ENCODE data around the gene CAPN13. TPM values are rescaled to one million over a fixed set of nuclear protein-coding genes. Genes with fewer than 3 reads are reported as not detected.

CAPN13 gene
- total RNA-seq, 4 donors from 2014 or later = not detected

DNA sequence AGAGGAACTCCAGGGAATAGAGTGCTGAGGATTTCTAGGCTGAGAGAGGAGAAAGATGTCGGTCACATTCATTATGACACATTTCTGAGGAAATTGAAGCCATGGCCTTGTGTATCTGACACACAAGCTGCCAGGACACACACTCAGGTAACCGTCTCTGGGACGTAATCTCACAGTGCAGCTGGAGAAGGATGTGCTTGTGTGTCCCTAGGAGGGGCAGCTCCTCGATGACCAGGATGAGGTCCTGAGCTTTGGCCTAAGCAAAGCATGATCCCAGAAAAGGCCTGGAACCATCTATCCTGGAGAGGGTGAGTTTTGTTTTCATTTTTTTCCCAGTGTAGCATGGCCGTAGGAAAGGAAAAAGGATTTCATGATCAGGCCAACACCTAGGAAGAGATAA lies 102.2 kb downstream of the CAPN13 start:
- WGBS = 83% methylated on average over 5 of the region's 5 CpGs
- TF ChIP-seq, protein P1, sequence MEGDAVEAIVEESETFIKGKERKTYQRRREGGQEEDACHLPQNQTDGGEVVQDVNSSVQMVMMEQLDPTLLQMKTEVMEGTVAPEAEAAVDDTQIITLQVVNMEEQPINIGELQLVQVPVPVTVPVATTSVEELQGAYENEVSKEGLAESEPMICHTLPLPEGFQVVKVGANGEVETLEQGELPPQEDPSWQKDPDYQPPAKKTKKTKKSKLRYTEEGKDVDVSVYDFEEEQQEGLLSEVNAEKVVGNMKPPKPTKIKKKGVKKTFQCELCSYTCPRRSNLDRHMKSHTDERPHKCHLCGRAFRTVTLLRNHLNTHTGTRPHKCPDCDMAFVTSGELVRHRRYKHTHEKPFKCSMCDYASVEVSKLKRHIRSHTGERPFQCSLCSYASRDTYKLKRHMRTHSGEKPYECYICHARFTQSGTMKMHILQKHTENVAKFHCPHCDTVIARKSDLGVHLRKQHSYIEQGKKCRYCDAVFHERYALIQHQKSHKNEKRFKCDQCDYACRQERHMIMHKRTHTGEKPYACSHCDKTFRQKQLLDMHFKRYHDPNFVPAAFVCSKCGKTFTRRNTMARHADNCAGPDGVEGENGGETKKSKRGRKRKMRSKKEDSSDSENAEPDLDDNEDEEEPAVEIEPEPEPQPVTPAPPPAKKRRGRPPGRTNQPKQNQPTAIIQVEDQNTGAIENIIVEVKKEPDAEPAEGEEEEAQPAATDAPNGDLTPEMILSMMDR (IDR thresholded peaks at IDR 0.05) = no peak
- TF ChIP-seq EP300 (IDR thresholded peaks at IDR 0.05) = no peak
- no peak for TF ChIP-seq POLR2A (IDR thresholded peaks at IDR 0.05; ENCODE audit: low read depth)
- TF ChIP-seq POLR2AphosphoS5 (IDR thresholded peaks at IDR 0.05) = no peak
- Histone ChIP-seq H3K9me3 (peaks cover 0 to 21% (median 13%) of the 10 kb centered on the region in 4 donors), H3K4me1 (peaks cover 19 to 47% (median 38%) of the 10 kb centered on the region in 4 donors), H3K27ac (replicated peaks in 1 of 4) (peak overlapping the region in 2 of 4 donors; percentile 9 to 22), H3K4me3 (no peak overlapping the region), H3K27me3 (no peaks in the 10 kb centered on the region), H3K36me3 (no peaks in the 10 kb centered on the region)
- no peak for DNase-seq (ENCODE audit: extremely low spot score)
- intact Hi-C loops (cut with DNase I) = no loop called here

DNA sequence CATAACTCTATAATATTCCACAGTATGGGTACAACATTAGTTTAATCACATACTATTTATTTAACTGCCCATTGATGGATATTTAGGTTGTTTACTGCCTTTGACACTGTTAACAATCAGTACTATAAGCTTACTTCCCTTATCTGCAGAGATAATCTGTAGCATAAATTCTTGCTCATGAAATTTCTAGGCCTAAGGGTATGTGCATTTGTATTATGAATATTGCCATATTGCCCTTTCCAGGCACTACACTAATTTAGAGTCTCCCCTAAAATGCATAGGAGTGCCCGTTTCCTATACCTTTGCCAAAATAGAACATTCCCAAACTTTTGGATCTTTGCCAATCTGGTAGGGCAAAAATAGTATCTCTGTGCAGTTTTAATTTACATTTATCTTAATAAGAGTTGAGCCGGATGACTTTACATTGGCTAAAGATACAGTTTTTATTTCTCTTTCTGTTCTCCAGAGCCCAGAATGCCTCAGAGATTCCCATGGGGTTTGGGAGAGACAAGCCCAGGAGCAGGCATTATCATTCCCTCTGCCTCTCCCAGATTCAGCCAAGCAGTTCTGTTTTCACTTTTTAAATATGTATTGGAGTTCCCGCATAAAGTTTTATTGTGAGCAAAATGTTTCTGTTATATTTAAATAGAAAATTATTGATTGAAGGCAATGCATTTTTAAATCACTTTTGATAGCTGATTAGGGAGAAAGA lies 102.8 kb downstream of the CAPN13 start:
- no peak overlapping the region for H3K4me3 ChIP-seq
- H3K9me3 ChIP-seq = peaks cover 0 to 21% (median 13%) of the 10 kb centered on the region in 4 donors
- DNase-seq (ENCODE audit: extremely low spot score) = no peak
- peak overlapping the region in 2 of 4 donors; percentile 9 to 22 for H3K27ac ChIP-seq (replicated peaks in 1 of 4)
- intact Hi-C loops (cut with DNase I) = no loop called here
- no peaks in the 10 kb centered on the region for H3K27me3 ChIP-seq
- WGBS = 62% methylated on average over 3 of the region's 3 CpGs
- peaks cover 19 to 45% (median 37%) of the 10 kb centered on the region in 4 donors for H3K4me1 ChIP-seq
- no peaks in the 10 kb centered on the region for H3K36me3 ChIP-seq
- TF ChIP-seq, protein P1 (IDR thresholded peaks at IDR 0.05) = no peak
- TF ChIP-seq POLR2AphosphoS5 (IDR thresholded peaks at IDR 0.05) = peak in 1 of 2 donors; percentile 31

DNA sequence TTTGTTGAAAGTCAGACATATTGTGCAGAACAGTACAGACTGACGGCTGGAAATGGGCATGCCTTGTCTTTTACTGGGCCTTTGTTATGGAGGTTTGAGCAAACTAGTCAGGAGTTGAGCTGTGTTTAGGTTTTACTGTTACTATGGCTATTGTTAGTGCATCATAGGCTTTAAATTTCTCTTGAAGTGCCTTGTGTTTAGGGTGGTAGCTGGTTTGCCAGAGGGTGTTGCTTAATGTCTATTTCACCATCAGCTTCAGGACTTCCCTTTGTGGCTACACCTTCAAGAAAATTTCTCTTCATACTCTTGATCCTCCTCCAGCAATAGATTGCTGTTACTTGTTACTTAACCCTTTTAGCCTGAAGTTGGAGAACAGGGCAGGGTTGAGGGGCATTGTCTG lies 104.6 kb downstream of the CAPN13 start:
- Histone ChIP-seq H3K27me3 (no peaks in the 10 kb centered on the region), H3K36me3 (no peaks in the 10 kb centered on the region), H3K4me3 (no peak overlapping the region), H3K27ac (replicated peaks in 1 of 4) (no peak overlapping the region), H3K4me1 (peaks cover 19 to 32% (median 28%) of the 10 kb centered on the region in 4 donors), H3K9me3 (peaks cover 0 to 21% (median 13%) of the 10 kb centered on the region in 4 donors)
- peak; percentile 50 for DNase-seq (ENCODE audit: extremely low spot score)
- TF ChIP-seq POLR2A (IDR thresholded peaks at IDR 0.05; ENCODE audit: low read depth) = no peak
- no peak for TF ChIP-seq EP300 (IDR thresholded peaks at IDR 0.05)
- TF ChIP-seq POLR2AphosphoS5 (IDR thresholded peaks at IDR 0.05) = no peak
- TF ChIP-seq, protein P1 (IDR thresholded peaks at IDR 0.05) = no peak
- WGBS = 90% methylated on average over 1 of the region's 1 CpG
- intact Hi-C loops (cut with DNase I) = no loop called here

DNA sequence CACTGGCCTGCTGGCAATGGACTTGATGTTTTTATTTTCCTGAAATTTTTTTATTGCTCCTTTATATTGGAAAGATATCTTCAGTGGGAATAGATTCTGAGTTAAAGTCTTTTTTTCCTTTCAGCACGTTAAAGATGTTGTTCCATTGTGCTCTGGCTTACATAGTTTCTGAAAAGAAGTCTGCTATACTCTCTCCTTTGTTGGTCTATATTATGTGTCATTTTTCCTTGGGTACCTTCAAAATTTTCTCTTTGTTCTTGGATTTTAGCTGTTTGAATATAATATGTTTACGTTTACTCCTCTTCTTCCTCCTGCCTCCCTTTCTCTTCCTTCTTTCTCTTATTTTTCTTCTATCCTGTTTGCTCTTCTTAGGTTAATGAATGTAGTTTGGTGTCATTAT lies 105.5 kb downstream of the CAPN13 start:
- Histone ChIP-seq H3K9me3 (peaks cover 0 to 21% (median 13%) of the 10 kb centered on the region in 4 donors), H3K27ac (replicated peaks in 1 of 4) (no peak overlapping the region), H3K36me3 (no peaks in the 10 kb centered on the region), H3K4me3 (no peak overlapping the region), H3K4me1 (peaks cover 16 to 25% (median 21%) of the 10 kb centered on the region in 4 donors), H3K27me3 (no peaks in the 10 kb centered on the region)
- no peak for TF ChIP-seq POLR2AphosphoS5 (IDR thresholded peaks at IDR 0.05)
- no peak for TF ChIP-seq POLR2A (IDR thresholded peaks at IDR 0.05; ENCODE audit: low read depth)
- TF ChIP-seq, protein P1 (IDR thresholded peaks at IDR 0.05) = no peak
- TF ChIP-seq EP300 (IDR thresholded peaks at IDR 0.05) = no peak
- intact Hi-C loops (cut with DNase I) = no loop called here
- WGBS = 56% methylated on average over 2 of the region's 2 CpGs
- DNase-seq (ENCODE audit: extremely low spot score) = no peak

All from esophagus muscularis mucosa (tissue), 4 donors.